GM12891 (cell line): ENCODE results near the gene DRAP1.

Source experiments
- POLR2A ChIP-seq: IDR thresholded peaks from 2 replicates; pipeline ENCODE4 v1.6.1; 2011; ENCODE audit warnings: low read depth, low read length, control low read depth
- POLR2AphosphoS5 ChIP-seq: IDR thresholded peaks from 2 replicates; pipeline ENCODE4 v1.6.1; 2011; ENCODE audit warnings: low read depth, low read length, control low read depth
- POU2F2 ChIP-seq: IDR thresholded peaks from 2 replicates; pipeline ENCODE4 v1.6.1; 2011; ENCODE audit warnings: low read depth, mild to moderate bottlenecking, control low read depth, low read length, moderate library complexity
- SPI1 ChIP-seq: IDR thresholded peaks from 2 replicates; pipeline ENCODE4 v1.6.1; 2011; ENCODE audit warnings: low read depth, low read length, control low read depth
- TAF1 ChIP-seq: IDR thresholded peaks from 2 replicates; pipeline ENCODE4 v1.6.1; 2011; ENCODE audit warnings: low read depth, low read length, control low read depth

- TF ChIP-seq POLR2A (no peak), POLR2AphosphoS5 (no peak), TAF1 (no peak), SPI1 (no peak), POU2F2 (no peak)
Measured at GRCh38 chr11:65903068-65903481, 16.2 kb upstream of the DRAP1 start.
